Measurements from ENCODE around the gene ZNF28.
"Not testable (repeated sequence)": the region's sequence is repeated elsewhere in the genome, so short reads cannot be mapped to it uniquely, and the experiment has no call there.

The ZNF28 gene

DNA sequence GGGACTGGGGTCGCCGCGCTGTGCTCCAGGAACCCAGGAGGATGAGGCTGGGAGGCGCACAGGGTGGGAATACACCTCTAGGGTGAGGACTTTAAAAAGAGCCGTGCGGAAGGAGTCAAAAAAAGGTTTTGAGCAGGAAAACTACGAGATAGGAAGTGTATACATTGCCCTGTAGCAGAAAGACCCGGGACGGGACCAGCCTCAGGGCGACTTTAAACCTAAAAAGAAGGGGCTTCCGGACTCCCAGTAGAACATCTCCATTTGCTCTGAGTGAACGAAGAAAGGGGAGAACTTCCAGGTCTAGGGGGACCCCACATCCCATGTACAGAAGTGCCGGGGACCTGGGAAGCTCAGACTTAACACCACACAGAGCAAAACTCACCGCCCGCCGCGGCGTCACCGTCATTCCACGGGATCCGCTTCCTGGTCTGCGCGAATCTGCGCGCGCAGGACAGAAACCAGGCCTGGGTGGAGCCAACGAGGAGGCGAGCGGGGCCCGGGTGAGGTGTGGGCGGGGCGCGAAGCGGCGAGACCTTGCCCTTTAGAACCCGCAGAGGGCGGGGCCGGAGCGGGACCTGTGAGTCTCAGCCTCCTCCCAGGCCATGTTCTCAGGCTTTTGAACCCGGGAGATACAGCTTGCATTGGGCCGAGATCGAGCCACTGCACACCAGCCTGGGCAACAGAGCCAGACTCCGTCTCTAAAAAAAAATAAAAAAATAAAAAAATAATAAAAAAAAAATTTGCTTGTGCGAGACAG lies at the start of gene ZNF28:
TSS of gene ZNF28 (minus strand) at position 430 of the 757 bp plus-strand sequence. CDS start 3,675 bp downstream, outside the sequence.
- peak; percentile 73 for DNase-seq

DNA sequence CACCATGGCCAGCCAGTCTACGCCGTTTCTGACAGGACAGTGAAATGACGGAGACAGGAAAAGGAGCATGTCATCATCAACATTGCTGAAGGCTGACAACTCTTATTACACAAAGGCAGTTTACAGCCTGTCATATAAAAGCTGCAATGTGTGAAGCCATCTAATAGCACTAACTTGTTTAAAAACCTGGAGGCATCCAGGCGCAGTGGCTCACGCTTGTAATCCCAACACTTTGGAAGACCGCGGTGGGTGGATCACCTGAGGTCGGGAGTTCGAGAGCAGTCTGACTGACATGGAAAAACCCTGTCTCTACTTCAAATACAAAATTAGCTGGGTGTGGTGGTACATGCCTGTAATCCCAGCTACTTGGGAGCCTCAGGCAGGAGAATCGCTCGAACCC lies 46.6 kb upstream of the ZNF28 start:
- DNase-seq: not testable (repeated sequence)

DNA sequence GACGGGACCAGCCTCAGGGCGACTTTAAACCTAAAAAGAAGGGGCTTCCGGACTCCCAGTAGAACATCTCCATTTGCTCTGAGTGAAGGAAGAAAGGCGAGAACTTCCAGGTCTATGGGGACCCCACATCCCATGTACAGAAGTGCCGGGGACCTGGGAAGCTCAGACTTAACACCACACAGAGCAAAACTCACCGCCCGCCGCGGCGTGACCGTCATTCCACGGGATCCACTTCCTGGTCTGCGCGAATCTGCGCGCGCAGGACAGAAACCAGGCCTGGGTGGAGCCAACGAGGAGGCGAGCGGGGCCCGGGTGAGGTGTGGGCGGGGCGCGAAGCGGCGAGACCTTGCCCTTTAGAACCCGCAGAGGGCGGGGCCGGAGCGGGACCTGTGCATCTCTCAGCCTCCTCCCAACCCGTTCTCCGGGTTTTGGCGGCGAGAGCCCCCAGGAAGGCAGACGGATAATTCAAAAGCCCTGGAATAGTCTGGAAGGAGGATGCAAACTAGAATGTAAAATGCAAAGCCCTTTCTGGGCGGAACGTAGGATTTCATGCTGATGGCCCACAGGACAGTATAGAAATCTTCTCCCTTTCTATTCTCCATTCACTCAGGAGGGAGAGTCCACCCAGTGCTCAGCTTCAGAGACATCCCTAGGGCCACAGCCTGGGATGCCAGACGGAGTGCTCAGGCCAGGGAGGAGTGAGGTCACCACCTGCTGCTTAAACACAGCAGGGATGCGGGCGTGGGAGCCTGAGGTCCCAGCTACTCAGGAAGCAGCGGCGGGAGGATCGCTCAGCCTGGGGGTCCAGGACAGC lies 36.2 kb upstream of the ZNF28 start, which contains the start of gene ZNF468:
TSS of gene ZNF468 (minus strand) at position 242 of the 814 bp plus-strand sequence. CDS start 3,347 bp downstream, outside the sequence.
- peak; percentile 71 for DNase-seq

DNA sequence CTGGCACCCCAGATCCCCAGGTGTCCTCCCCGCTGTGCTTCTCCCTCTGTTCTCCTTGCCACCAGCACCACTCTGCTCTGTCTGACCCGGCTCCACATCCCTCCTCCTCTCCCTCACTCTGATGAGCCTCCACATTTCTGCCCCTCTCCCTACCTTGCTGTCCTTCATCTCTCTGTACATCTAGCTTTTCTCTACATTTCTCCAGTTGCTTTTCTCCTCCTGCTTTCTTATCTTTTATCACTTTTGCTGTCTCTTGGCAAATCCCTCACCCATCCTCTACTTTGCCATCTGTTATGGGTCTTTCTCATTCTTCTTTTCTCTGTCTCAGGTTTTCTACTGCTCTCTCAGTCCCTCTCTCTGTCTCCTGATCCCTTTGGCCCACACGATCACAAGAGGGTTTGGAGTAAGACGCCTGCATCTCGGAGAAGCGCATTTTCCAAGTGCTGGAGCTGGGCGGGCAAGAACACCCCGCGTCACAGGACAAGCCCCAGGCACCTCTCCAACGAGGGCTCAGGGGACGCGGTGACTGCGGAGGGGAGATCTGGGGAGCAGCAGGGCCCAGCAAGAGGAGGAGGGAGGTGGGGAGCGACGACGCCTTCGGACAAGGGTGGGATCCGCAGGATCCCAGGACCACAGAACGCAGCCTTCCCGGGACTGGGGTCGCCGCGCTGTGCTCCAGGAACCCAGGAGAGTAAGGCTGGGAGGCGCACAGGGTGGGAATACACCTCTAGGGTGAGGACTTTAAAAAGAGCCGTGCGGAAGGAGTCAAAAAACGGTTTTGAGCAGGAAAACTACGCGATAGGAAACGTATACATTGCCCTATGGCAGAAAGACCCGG lies 35.3 kb upstream of the ZNF28 start:
- not testable (repeated sequence) for DNase-seq

DNA sequence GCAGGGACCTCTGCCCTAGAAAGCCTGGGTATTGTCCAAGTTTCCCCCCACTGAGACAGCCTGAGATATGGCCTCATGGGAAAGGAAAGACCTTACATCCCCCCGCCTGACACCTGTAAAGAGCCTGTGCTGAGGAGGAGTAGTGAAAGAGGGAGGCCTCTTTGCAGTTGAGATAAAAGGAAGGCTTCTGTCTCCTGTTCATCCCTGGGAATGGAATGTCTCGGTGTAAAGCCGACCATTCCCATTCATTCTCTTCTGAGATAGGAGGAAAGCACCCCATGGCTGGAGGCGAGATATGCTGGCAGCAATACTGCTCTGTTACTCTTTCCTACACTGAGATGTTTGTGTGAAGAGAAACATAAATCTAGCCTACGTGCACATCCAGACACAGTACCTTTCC lies 25.9 kb upstream of the ZNF28 start:
- DNase-seq: not testable (repeated sequence)

DNA sequence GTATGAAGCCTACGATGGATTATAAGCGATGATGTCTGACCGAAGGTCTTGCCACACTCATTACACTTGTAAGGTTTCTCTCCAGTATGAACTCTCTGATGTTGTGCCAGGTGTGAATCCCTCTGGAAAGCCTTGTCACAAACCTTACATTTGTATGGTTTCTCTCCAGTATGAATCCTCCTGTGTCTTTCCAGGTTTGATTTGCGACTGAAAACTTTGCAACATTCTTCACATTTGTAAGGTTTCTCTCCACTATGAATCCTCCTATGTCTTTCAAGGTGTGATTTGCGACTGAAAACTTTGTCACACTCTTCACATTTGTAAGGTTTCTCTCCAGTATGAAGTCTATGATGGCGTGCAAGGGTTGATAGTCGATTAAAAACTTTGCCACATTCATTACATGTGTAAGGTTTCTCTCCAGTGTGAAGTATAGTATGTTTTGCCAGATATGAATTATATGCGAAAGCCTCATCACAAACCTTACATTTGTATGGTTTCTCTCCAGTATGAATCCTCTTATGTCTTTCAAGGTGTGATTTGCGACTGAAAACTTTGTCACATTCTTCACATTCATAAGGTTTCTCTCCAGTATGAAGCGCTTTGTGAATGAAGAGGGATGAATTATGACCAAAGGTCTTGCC lies 19.5 kb upstream of the ZNF28 start:
- not testable (repeated sequence) for DNase-seq

DNA sequence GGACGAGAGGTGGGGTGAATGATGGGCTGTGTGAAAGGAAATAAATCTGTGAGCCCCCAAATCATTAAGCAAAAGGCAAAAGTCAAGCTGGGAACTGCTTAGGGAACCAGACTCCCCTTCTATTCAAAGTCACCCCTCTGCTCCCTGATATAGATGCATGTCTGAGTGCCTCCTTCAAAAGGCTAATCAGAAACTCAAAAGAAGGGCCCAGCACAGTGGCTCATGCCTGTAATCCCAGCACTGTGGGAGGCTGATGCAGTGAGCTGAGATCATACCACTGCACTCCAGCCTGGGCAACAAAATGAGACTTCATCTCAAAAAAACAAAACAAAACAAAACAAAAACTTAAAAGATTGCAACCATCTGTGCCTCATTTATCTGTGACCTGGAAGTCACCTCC lies 12.9 kb upstream of the ZNF28 start:
- DNase-seq: not testable (repeated sequence)

DNA sequence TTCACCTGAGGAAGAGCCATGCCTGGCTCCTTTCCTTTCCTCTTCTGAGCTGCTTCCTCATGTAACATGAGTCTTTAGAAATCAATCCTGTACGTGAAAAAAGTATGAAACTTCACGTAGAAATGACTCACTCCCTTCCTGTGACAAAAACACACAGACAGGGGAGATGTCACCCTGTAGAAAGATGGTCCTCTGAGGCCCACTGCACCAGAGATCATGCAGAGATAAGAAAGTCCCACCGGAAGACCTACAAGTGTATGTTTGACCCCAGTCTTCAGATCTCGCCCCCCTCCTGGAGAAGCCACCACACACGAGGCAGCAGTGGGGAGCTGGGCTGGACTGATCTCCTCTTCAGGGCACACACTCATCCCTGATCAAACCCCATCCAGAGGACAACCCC lies 12.1 kb upstream of the ZNF28 start:
- not testable (repeated sequence) for DNase-seq

DNA sequence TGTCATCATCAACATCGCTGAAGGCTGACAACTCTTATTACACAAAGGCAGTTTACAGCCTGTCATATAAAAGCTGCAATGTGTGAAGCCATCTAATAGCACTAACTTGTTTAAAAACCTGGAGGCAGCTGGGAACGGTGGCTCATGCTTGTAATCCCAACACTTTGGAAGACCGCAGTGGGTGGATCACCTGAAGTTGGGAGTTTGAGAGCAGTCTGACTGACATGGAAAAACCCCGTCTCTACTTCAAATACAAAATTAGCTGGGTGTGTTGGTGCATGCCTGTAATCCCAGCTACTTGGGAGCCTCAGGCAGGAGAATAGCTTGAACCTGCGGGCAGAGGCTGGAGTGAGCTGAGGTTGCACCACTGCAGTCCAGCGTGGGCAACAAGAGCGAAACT lies 8.4 kb upstream of the ZNF28 start:
- not testable (repeated sequence) for DNase-seq

DNA sequence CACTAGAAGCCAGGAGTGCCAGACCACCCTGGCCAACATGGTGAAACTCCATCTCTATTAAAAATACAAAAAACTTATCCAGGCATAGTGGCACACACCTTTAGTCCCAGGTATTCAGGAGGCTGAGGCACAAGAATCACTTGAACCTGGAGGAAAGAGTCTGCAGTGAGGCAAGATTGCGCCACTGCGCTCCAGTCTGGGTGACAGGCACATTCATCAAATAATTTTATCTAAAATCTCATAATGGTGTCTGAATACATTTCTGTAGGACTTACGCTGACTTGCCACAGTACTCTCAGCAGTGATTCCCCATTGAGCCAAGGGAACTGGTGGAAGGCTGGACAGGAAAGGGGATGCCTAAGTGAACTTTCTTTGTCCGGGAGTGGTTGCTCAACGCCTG lies 4.3 kb upstream of the ZNF28 start:
- DNase-seq: no peak

DNA sequence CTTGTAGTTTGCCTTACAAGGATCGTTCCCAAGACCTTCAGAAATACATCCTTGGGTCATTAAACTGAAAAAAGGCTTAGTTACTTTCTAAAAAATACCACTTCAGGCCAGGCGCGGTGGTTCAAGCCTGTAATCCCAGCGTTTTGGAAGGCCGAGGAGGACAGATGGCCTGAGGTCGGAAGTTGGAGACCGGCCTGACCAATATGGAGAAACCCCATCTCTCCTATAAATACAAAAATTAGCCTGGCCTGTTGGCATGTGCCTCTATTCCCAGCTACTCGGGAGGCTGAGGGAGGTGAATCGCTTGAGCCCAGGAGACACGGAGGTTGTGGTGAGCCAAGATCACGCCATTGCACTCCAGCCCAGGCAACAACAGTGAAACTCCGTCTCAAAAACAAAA lies 2.2 kb upstream of the ZNF28 start:
- no peak for DNase-seq

DNA sequence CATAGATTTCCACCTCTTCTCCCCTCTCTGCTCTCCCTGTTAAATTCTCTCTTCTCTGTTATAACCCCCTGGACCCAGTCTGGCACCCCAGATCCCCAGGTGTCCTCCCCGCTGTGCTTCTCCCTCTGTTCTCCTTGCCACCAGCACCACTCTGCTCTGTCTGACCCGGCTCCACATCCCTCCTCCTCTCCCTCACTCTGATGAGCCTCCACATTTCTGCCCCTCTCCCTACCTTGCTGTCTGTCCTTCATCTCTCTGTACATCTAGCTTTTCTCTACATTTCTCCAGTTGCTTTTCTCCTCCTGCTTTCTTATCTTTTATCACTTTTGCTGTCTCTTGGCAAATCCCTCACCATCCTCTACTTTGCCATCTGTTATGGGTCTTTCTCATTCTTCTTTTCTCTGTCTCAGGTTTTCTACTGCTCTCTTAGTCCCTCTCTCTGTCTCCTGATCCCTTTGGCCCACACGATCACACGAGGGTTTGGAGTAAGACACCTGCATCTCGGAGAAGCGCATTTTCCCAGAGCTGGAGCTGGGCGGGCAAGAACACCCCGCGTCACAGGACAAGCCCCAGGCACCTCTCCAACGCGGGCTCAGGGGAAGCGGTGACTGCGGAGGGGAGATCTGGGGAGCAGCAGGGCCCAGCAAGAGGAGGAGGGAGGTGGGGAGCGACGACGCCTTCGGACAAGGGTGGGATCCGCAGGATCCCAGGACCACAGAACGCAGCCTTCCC lies 795 bp downstream of the ZNF28 start:
- peak; percentile 39 for DNase-seq

DNA sequence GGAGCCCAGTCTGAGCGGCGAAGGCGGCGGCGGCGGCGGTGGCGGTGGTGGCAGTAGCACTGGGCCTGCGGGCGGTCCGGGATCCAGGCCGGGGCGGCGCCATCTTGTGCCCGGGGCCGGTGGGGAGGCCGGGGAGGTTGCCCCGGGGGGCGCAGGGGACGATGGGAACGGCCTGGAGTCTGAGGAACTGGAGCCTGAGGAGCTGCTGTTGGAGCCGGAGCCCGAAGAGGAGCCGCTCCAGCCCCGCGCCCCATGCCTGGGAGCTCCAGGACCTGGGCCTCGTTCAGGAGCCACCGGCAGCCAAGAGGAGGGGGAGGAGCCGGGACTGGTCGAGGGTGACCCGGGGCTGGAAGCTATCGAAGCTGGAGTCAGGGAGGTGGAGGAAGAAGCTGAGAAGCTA lies 11.6 kb downstream of the ZNF28 start:
- no peak for DNase-seq

DNA sequence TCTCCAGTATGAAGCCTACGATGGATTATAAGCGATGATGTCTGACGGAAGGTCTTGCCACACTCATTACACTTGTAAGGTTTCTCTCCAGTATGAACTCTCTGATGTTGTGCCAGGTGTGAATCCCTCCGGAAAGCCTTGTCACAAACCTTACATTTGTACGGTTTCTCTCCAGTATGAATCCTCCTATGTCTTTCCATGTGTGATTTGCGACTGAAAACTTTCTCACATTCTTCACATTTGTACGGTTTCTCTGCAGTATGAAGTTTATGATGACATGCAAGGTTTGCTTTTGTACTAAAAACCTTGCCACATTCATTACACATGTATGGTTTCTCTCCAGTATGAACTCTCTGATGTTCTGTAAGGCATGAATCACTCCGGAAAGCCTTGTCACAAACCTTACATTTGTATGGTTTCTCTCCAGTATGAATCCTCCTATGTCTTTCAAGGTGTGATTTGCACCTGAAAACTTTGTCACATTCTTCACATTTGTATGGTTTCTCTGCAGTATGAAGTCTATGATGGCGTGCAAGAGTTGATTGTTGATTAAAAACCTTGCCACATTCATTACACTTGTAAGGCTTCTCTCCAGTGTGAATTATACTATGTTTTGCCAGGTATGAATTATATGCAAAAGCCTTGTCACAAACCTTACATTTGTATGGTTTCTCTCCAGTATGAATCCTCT lies 21.3 kb downstream of the ZNF28 start:
- not testable (repeated sequence) for DNase-seq

DNA sequence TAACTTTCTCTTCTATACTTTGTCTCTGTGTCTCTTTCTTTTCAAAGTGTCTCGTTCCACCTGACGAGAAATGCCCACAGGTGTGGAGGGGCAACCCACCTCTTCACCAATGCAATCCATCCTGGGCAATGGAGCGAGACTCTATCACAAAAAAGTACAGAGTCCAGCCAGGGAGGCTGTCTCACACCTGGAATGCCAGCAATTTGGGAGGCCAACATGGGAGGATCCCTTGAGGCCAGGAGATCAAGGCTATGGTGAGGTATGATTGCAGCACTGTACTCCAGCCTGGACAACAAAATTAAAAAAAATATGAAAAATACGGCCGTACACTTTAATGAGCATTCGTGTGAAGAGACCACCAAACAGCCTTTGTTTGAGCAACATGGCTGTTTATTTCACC lies 32.0 kb downstream of the ZNF28 start:
- no peak for DNase-seq

DNA sequence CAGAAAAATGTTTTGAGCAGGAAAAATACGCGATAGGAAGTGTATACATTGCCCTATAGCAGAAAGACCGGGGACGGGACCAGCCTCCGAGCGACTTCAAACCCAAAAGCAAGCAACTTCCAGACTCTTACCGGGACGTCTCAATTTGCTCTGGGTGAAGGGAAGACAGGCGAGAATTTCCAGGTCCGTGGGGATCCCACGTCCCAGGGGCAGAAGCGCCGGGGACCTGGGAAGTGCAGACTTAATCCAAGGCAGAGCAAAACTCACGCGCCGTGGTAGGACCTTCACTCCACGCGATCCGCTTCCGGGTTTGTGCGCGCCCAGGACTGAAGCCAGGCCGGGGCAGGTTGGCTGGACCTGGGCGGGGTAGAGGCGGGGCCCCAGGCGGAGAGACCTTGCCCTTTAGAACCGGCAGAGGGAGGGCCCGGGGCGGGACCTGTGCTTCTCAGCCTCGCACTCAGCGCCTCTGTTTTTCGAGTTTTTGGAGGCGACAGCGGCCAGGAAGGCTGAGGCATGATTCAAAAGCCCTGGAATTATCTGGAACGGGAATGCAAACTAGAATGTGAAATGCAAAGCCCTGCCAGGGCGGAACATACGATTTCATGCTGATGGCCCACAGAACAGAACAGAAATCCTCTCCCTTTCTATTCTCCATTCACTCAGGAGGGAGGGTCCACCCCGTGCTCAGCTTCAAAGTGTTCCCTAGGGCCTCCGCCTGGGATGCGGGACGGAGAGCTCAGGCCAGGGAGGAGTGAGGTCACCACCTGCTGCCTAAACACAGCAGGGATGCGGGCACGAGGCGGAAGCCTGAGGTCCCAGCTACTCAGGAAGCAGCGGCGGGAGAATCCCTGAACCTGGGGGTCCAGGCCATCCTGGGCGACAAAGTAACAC lies 34.7 kb downstream of the ZNF28 start, which contains the start of gene ZNF600:
TSS of gene ZNF600 (minus strand) at position 328 of the 891 bp plus-strand sequence. CDS start 7,903 bp downstream, outside the sequence.
- DNase-seq: peak; percentile 75

DNA sequence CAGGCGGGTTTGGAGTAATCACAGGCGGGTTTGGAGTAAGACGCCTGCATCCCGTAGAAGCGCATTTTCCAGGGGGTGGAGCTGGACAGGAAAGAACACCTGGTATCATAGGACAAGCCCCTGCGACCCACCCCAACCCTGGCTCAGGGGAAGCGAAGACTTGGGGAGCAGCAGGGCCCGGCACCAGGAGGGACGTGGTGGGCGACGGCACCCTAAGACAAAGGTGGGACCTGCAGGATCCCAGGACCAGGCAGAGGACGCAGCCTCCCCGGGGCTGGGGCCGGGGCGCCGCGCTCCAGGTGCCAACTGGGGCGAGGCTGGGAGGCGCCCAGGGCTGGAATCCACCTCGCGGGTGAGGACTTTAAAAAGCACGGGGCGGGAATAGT lies 35.4 kb downstream of the ZNF28 start:
- no peak for DNase-seq

DNA sequence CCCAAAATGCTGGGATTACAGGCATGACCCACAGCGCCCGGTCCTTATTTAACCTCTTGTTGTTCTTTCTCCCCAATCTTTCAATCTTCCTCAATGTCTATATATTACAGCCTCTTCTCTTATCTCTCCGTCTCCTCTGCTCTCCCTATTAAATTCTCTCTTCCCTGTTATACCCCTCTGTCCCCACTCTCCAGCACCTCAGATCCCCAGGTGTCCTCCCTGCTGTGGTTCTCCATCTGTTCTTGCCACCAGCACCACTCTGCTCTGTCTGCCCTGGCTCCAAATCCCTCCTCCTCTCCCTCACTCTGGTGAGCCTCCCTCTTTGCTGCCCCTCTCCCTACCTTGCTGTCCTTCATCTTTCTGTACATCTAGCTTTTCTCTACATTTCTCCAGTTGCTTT lies 35.9 kb downstream of the ZNF28 start:
- DNase-seq: no peak

DNA sequence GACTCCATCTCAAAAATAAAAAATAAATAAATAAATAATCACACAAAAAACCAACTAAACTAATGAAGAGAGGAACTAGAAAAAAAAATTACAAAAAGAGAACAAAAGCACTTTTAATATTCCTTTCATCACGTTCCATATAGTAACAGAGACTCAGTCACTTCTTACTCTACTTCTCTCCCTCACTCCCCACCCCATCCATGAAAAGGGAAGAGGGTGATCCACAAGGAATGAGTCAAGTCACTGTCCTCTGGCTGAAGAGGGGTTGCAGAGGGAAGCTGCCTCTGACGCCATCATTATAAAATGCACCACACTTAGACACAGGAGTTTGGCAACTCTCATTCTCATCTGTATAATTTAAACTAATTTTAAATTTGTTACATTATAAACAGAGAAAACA lies 38.6 kb downstream of the ZNF28 start:
- DNase-seq: not testable (repeated sequence)

DNA sequence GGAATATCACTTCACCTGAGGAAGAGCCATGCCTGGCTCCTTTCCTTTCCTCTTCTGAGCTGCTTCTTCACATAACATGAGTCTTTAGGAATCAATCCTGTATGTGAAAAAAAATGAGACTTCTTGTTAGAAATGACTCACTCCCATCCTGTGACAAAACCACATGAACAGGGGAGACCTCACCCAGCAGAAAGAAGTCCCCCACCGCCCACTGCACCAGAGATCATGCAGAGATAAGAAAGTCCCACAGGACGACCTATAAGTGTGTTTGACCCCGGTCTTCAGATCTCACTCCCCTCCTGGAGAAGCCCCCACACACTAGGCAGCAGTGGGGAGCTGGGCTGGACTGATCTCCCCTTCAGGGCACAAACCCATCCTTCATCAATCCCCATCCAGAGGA lies 42.6 kb downstream of the ZNF28 start:
- DNase-seq: peak; percentile 39
